ENCODE data around the gene MXRA7.

MXRA7 gene

GRCh38 chr17:76674600-76674999 is 36.2 kb downstream of the MXRA7 start:
- no peak for DNase-seq

GRCh38 chr17:76673729-76674128 is 37.0 kb downstream of the MXRA7 start:
- DNase-seq, result no peak

- no peak for DNase-seq
These were observed 37.9 kb downstream of the MXRA7 start for GRCh38 chr17:76672892-76673291.

- peak in 1 of 2 experiments; percentile 56 for DNase-seq
These were observed 38.4 kb downstream of the MXRA7 start for GRCh38 chr17:76672270-76672851.

- DNase-seq, result no peak
These were observed 38.9 kb downstream of the MXRA7 start for GRCh38 chr17:76671912-76672262.

- DNase-seq, result peak; percentile 100
These were observed 39.4 kb downstream of the MXRA7 start for GRCh38 chr17:76671123-76671911.

GRCh38 chr17:76670718-76671122 is 40.0 kb downstream of the MXRA7 start:
- no peak for DNase-seq

- no peak for DNase-seq
These were observed 40.6 kb downstream of the MXRA7 start for GRCh38 chr17:76670020-76670717.

- no peak for DNase-seq
These were observed 42.8 kb downstream of the MXRA7 start for GRCh38 chr17:76667786-76668453.

- DNase-seq, result no peak
These were observed 43.3 kb downstream of the MXRA7 start for GRCh38 chr17:76667491-76667755.

GRCh38 chr17:76660656-76661042 is 50.1 kb downstream of the MXRA7 start:
- DNase-seq, result no peak

- peak in 1 of 2 experiments; percentile 38 for DNase-seq
These were observed 50.7 kb downstream of the MXRA7 start for GRCh38 chr17:76659928-76660655.

GRCh38 chr17:76658242-76658662 is 52.5 kb downstream of the MXRA7 start:
- no peak for DNase-seq

GRCh38 chr17:76657505-76658241 is 53.1 kb downstream of the MXRA7 start:
- DNase-seq, result no peak

GRCh38 chr17:76654408-76654807 is 56.4 kb downstream of the MXRA7 start:
- DNase-seq, result no peak

- DNase-seq, result no peak
These were observed 60.3 kb downstream of the MXRA7 start for GRCh38 chr17:76650504-76650903.

- DNase-seq, result no peak
These were observed 64.1 kb downstream of the MXRA7 start for GRCh38 chr17:76646712-76647111.

- no peak for DNase-seq
These were observed 65.3 kb downstream of the MXRA7 start for GRCh38 chr17:76645481-76645880.

GRCh38 chr17:76644995-76645394 is 65.8 kb downstream of the MXRA7 start:
- DNase-seq, result no peak

- DNase-seq, result no peak
These were observed 67.1 kb downstream of the MXRA7 start, which contains the start of gene ST6GALNAC1 for GRCh38 chr17:76643553-76644148. Gene ST6GALNAC1 (minus strand): TSS chr17:76643757. CDS start chr17:76643638, 119 bp downstream.

- no peak for DNase-seq
These were observed 67.8 kb downstream of the MXRA7 start for GRCh38 chr17:76642994-76643393.
